HepG2 (cell line): ENCODE measurements around the gene ARMH1. TPM values are rescaled to one million over a fixed set of nuclear protein-coding genes. Genes with fewer than 3 reads are reported as not detected.

Experiments
- BATF2 ChIP-seq: sonication (generic); formaldehyde crosslinking; IDR thresholded peaks from 2 replicates; pipeline ENCODE4 v1.8.0; 2022; ENCODE audit warnings: mild to moderate bottlenecking, missing genetic modification reagents, moderate library complexity
- BRF2 ChIP-seq: sonication (generic); formaldehyde crosslinking; IDR thresholded peaks from 2 replicates; pipeline ENCODE4 v1.8.1; 2022; ENCODE audit warnings: mild to moderate bottlenecking, missing genetic modification reagents
- CBX5 ChIP-seq: sonication (generic); formaldehyde crosslinking; IDR thresholded peaks from 2 replicates; pipeline ENCODE4 v1.4.0; 2020; ENCODE audit warnings: missing genetic modification reagents, borderline replicate concordance
- HDAC2 ChIP-seq: sonication (generic); formaldehyde crosslinking; IDR thresholded peaks from 2 replicates; pipeline ENCODE4 v1.4.0; 2020; ENCODE audit warnings: missing genetic modification reagents
- KIAA2018 ChIP-seq: sonication (generic); formaldehyde crosslinking; IDR thresholded peaks from 2 replicates; pipeline ENCODE4 v1.5.0; 2020; ENCODE audit warnings: mild to moderate bottlenecking, missing genetic modification reagents, borderline replicate concordance
- PRMT3 ChIP-seq: sonication (generic); formaldehyde crosslinking; IDR thresholded peaks from 2 replicates; pipeline ENCODE4 v1.8.1; 2022; ENCODE audit warnings: low read depth, mild to moderate bottlenecking, moderate library complexity, missing genetic modification reagents, borderline replicate concordance
- RNF219 ChIP-seq: sonication (generic); formaldehyde crosslinking; IDR thresholded peaks from 2 replicates; pipeline ENCODE4 v1.5.0; 2020; ENCODE audit warnings: mild to moderate bottlenecking, missing genetic modification reagents
- ZNF331 ChIP-seq: sonication (generic); formaldehyde crosslinking; IDR thresholded peaks from 2 replicates; pipeline ENCODE4 v1.4.0; 2020; ENCODE audit warnings: missing genetic modification reagents
- ZNF614 ChIP-seq: IDR thresholded peaks from 2 replicates; pipeline ENCODE4 v1.6.1; 2018; ENCODE audit warnings: missing biosample characterization, missing genetic modification reagents, inconsistent platforms, borderline replicate concordance
- ZNF629 ChIP-seq: sonication (generic); formaldehyde crosslinking; conservative IDR thresholded peaks from 2 replicates; pipeline ENCODE4 v1.5.0; 2020; ENCODE audit warnings: missing genetic modification reagents
- ZNF83 ChIP-seq: sonication (generic); formaldehyde crosslinking; IDR thresholded peaks from 2 replicates; pipeline ENCODE4 v1.4.0; 2020; ENCODE audit warnings: missing genetic modification reagents, mild to moderate bottlenecking, borderline replicate concordance
- polyA plus RNA-seq, 8 experiments: library from polyadenylated mRNA; depleted of rRNA in 3 of 8; stranded (reverse) in 7 of 8; unstranded in 1 of 8; fragments of >200 nt; fragmentation: Illumina TruSeq in 4 of 8; extraction: Trizol in 4 of 8; gene quantifications; 2 replicates each; pipeline versions ENCODE4 v1.2.1 to v1.2.3, GENCODE V29; 2011 to 2016; ENCODE audit warnings: low read depth in 4 of 8, missing spikeins in 1 of 8, mixed read lengths in 1 of 8; ENCODE audit not compliant: insufficient read depth in 1 of 8
- total RNA-seq, 5 experiments: library from RNA; depleted of rRNA; stranded (reverse); fragments of >200 nt; fragmentation: Illumina TruSeq; extraction: Trizol; gene quantifications; 2 replicates each; pipeline ENCODE4 v1.2.3, GENCODE V29; 2016; ENCODE audit warnings: low read depth in 1 of 5

The ARMH1 gene
- total and polyA plus RNA-seq, 2 of the 13 experiments (the other 11 are each of a cell fraction or from before 2014, with no cell fraction given), result 0.69 TPM; not detected in 1

DNA sequence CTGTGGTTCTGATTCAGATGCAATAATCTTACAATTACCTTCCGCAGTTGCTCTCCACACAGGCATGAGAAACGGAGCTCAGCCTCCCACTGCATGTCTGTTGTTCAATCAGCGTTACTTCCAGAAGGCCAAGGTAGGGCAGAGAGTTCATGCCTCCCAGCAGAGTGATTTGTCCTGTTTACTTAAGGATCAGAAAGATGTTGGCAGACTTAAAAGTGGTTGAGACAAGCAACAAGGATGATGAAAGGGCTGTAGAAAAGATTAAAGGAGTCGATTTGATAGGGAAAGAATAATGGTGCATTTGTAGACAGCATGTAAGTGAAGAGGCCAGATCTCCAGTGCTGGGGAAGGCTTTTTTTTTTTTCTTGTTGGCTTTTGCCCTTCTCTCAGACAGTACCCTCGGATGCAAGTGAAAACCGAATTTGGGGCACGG lies 26.6 kb downstream of the ARMH1 start (continued):
- TF ChIP-seq KIAA2018 (CRISPR knock-in tag), result no peak
- no peak for TF ChIP-seq ZNF83 (CRISPR knock-in tag)
- peak; percentile 80 for TF ChIP-seq HDAC2 (CRISPR knock-in tag)
- TF ChIP-seq ZNF629 (CRISPR knock-in tag), result no peak
- no peak for TF ChIP-seq BRF2 (CRISPR knock-in tag)
- peak; percentile 76 for TF ChIP-seq ZNF331 (CRISPR knock-in tag)
- no peak for TF ChIP-seq PRMT3
- TF ChIP-seq RNF219 (CRISPR knock-in tag), result no peak
- TF ChIP-seq CBX5, result peak; percentile 55; the same call in 1 of the 2 replicates
- no peak for TF ChIP-seq BATF2
- TF ChIP-seq ZNF614 (CRISPR knock-in tag), result no peak
